H1 (cell line): Measurements from ENCODE around the gene TRPC4. TPM values are rescaled to one million over a fixed set of nuclear protein-coding genes. Genes with fewer than 3 reads are reported as not detected.

Experiments used
- CTCF ChIA-PET: fragments of 300-600 bp; sonication (Branson Sonifier 250); formaldehyde crosslinking; loops from one replicate; lab custom pipeline; 2021; ENCODE audit not compliant: partially characterized antibody; lab: Charles Lee
- POLR2A ChIA-PET: fragments of 300-600 bp; sonication (Branson Sonifier 250); formaldehyde crosslinking; loops from one replicate; lab custom pipeline; 2021; ENCODE audit warnings: inconsistent platforms; ENCODE audit not compliant: partially characterized antibody; lab: Charles Lee
- DNase-seq, 2 experiments: peaks; one replicate each; pipeline versions ENCODE4 v3.0.0 to v3.0.0-alpha.2; 2010 to 2022; ENCODE audit warnings: low spot score in 2 of 2, low read depth in 1 of 2, mixed read lengths in 1 of 2
- FAIRE-seq: peaks from 2 replicates; lab custom pipeline; 2011; peaks lifted over from hg19 to GRCh38; lab: Jason Lieb, UNC
- H2AFZ ChIP-seq: 2 replicates; pipeline ENCODE4 v1.8.1; 2012; ENCODE audit warnings: low read length, inconsistent platforms
- H2AK5ac ChIP-seq: 2 replicates; pipeline ENCODE4 v1.6.1; 2013; ENCODE audit warnings: low read depth, low read length
- H2BK120ac ChIP-seq: replicated peaks from 2 replicates; pipeline ENCODE3; 2013; ENCODE audit warnings: low read depth, low read length, inconsistent platforms
- H2BK12ac ChIP-seq: 2 replicates; pipeline ENCODE4 v1.6.1; 2013; ENCODE audit warnings: low read depth, low read length
- H2BK15ac ChIP-seq: 2 replicates; pipeline ENCODE4 v1.6.1; 2013; ENCODE audit warnings: low read length
- H2BK20ac ChIP-seq: 2 replicates; pipeline ENCODE4 v1.6.1; 2013; ENCODE audit warnings: low read length
- H2BK5ac ChIP-seq: 2 replicates; pipeline ENCODE4 v1.6.1; 2013; ENCODE audit warnings: low read depth, low read length
- H3K14ac ChIP-seq: 2 replicates; pipeline ENCODE4 v1.6.1; 2013; ENCODE audit warnings: inconsistent platforms; ENCODE audit not compliant: insufficient read length
- H3K18ac ChIP-seq: 2 replicates; pipeline ENCODE4 v1.6.1; 2013; ENCODE audit warnings: low read length; ENCODE audit errors: extremely low read depth
- H3K23ac ChIP-seq: 2 replicates; pipeline ENCODE4 v1.6.1; 2013; ENCODE audit warnings: inconsistent platforms; ENCODE audit not compliant: insufficient read length
- H3K23me2 ChIP-seq: 2 replicates; pipeline ENCODE4 v1.6.1; 2013; ENCODE audit warnings: low read depth, low read length
- H3K27ac ChIP-seq: 2 replicates; pipeline ENCODE4 v1.6.1; 2011; ENCODE audit warnings: low read depth, low read length, inconsistent platforms
- H3K27me3 ChIP-seq, 4 experiments: replicated peaks in 1 of 4; 1 replicate in 1 of 4; 2 replicates in 3 of 4; pipeline versions ENCODE4 v1.6.1 to v1.8.1; 2011 to 2013; ENCODE audit warnings: low read length in 3 of 4, mild to moderate bottlenecking in 3 of 4, inconsistent platforms in 2 of 4, mixed read lengths in 2 of 4, moderate library complexity in 1 of 4; ENCODE audit not compliant: control insufficient read depth in 3 of 4, insufficient read depth in 3 of 4; ENCODE audit errors: extremely low read depth in 1 of 4
- H3K36me3 ChIP-seq, 4 experiments: 2 replicates each; pipeline versions ENCODE4 v1.6.1 to v1.8.1; 2011 to 2013; ENCODE audit warnings: mild to moderate bottlenecking in 4 of 4, low read length in 3 of 4, moderate library complexity in 2 of 4, control low read depth in 1 of 4, inconsistent platforms in 1 of 4; ENCODE audit not compliant: insufficient read depth in 4 of 4, control insufficient read depth in 2 of 4
- H3K4ac ChIP-seq: replicated peaks from 2 replicates; pipeline ENCODE3; 2013; ENCODE audit warnings: low read length, low read depth, mixed read lengths, inconsistent platforms; ENCODE audit not compliant: insufficient read length
- H3K4me1 ChIP-seq, 4 experiments: replicated peaks in 1 of 4; 1 replicate in 1 of 4; 2 replicates in 3 of 4; pipeline versions ENCODE4 v1.6.1 to v1.8.1; 2011 to 2013; ENCODE audit warnings: low read length in 3 of 4, inconsistent platforms in 2 of 4, mixed read lengths in 1 of 4; ENCODE audit not compliant: insufficient read depth in 4 of 4, control insufficient read depth in 3 of 4
- H3K4me2 ChIP-seq, 2 experiments: 2 replicates each; pipeline versions ENCODE4 v1.6.1 to v1.8.1; 2011 to 2013; ENCODE audit warnings: low read depth in 2 of 2, low read length in 2 of 2, control low read depth in 1 of 2, inconsistent platforms in 1 of 2, mild to moderate bottlenecking in 1 of 2; ENCODE audit not compliant: insufficient read depth in 1 of 2
- H3K4me3 ChIP-seq, 4 experiments: fragments of 200-600, 300-600 bp in 1 of 4; sonication (generic), shearing (Covaris generic), sonication (Bioruptor Twin) in 1 of 4; 2 replicates each; pipeline versions ENCODE4 v1.5.1 to v1.8.1; 2011 to 2016; ENCODE audit warnings: low read length in 4 of 4, low read depth in 3 of 4, control low read depth in 2 of 4, inconsistent platforms in 2 of 4, mild to moderate bottlenecking in 2 of 4, mixed read lengths in 1 of 4, moderate library complexity in 1 of 4; ENCODE audit not compliant: insufficient read depth in 2 of 4; ENCODE audit errors: extremely low read depth in 1 of 4
- H3K56ac ChIP-seq: replicated peaks from 2 replicates; pipeline ENCODE3; 2013; ENCODE audit warnings: low read depth, mild to moderate bottlenecking, mixed read lengths, low read length, inconsistent platforms; ENCODE audit not compliant: insufficient read length
- H3K79me1 ChIP-seq: 2 replicates; pipeline ENCODE4 v1.6.1; 2013; ENCODE audit warnings: low read depth, low read length, control low read depth
- H3K79me2 ChIP-seq, 2 experiments: 2 replicates each; pipeline versions ENCODE4 v1.6.1 to v1.8.1; 2012 to 2013; ENCODE audit warnings: low read length in 2 of 2, mild to moderate bottlenecking in 2 of 2, inconsistent platforms in 1 of 2; ENCODE audit not compliant: insufficient read depth in 2 of 2, control insufficient read depth in 1 of 2
- H3K9ac ChIP-seq, 4 experiments: replicated peaks in 1 of 4; 1 replicate in 1 of 4; 2 replicates in 3 of 4; pipeline versions ENCODE4 v1.6.1 to v1.8.1; 2011 to 2013; ENCODE audit warnings: low read depth in 3 of 4, low read length in 3 of 4, control low read depth in 2 of 4, mild to moderate bottlenecking in 2 of 4, moderate library complexity in 2 of 4, inconsistent platforms in 1 of 4; ENCODE audit errors: extremely low read depth in 1 of 4
- H3K9me3 ChIP-seq, 2 experiments: 2 replicates each; pipeline versions ENCODE4 v1.6.1 to v1.8.1; 2012 to 2013; ENCODE audit warnings: mild to moderate bottlenecking in 2 of 2, moderate library complexity in 2 of 2, control low read depth in 1 of 2, inconsistent platforms in 1 of 2, low read depth in 1 of 2, low read length in 1 of 2, mixed read lengths in 1 of 2; ENCODE audit not compliant: insufficient read depth in 2 of 2
- H4K20me1 ChIP-seq, 2 experiments: replicated peaks in 1 of 2; 2 replicates each; pipeline versions ENCODE3 to v1.8.1; 2011 to 2013; ENCODE audit warnings: inconsistent platforms in 2 of 2, low read length in 2 of 2, mild to moderate bottlenecking in 1 of 2; ENCODE audit not compliant: insufficient read depth in 2 of 2, control insufficient read depth in 1 of 2
- H4K5ac ChIP-seq: 2 replicates; pipeline ENCODE4 v1.6.1; 2013; ENCODE audit warnings: low read length, low read depth, mixed read lengths, inconsistent platforms; ENCODE audit not compliant: insufficient read length
- H4K8ac ChIP-seq: 2 replicates; pipeline ENCODE4 v1.8.0; 2013; ENCODE audit warnings: mild to moderate bottlenecking, moderate library complexity, low read length, inconsistent platforms; ENCODE audit not compliant: insufficient read depth; ENCODE audit errors: extremely low read depth
- H4K91ac ChIP-seq: replicated peaks from 2 replicates; pipeline ENCODE3; 2013; ENCODE audit warnings: low read length, mixed read lengths, inconsistent platforms; ENCODE audit not compliant: insufficient read length
- CEBPB ChIP-seq: IDR thresholded peaks from 2 replicates; pipeline ENCODE4 v1.6.1; 2012; ENCODE audit warnings: low read depth, low read length
- EP300 ChIP-seq, 2 experiments: IDR thresholded peaks; 1 replicate in 1 of 2; 2 replicates in 1 of 2; pipeline ENCODE4 v1.6.1; 2011 to 2012; ENCODE audit warnings: low read depth in 2 of 2, low read length in 2 of 2, mild to moderate bottlenecking in 2 of 2, borderline replicate concordance in 1 of 2, inconsistent platforms in 1 of 2, moderate library complexity in 1 of 2
- JUN ChIP-seq: IDR thresholded peaks from 2 replicates; pipeline ENCODE4 v1.6.1; 2011; ENCODE audit warnings: low read depth, mild to moderate bottlenecking, improper control_type of control experiment, low read length
- RBBP5 ChIP-seq: IDR thresholded peaks from 2 replicates; pipeline ENCODE4 v1.7.1; 2012; ENCODE audit warnings: low read depth, mild to moderate bottlenecking, inconsistent platforms, low read length, moderate library complexity, borderline replicate concordance
- SIRT6 ChIP-seq: IDR thresholded peaks from one replicate; pipeline ENCODE4 v1.7.1; 2012; ENCODE audit warnings: low read length, inconsistent platforms
- TAF1 ChIP-seq: IDR thresholded peaks from 2 replicates; pipeline ENCODE4 v1.6.1; 2011; ENCODE audit warnings: mild to moderate bottlenecking, low read depth, low read length
- YY1 ChIP-seq: IDR thresholded peaks from 2 replicates; pipeline ENCODE4 v1.6.1; 2011; ENCODE audit warnings: low read depth, mild to moderate bottlenecking, low read length
- WGBS, 2 experiments: shearing (Covaris generic) in 1 of 2; methylation state at CpG; one replicate each; pipeline versions ENCODE4 v1.1.6 to v1.1.7; 2013 to 2015; ENCODE audit warnings: low lambda C conversion rate in 2 of 2, mixed read lengths in 2 of 2, inconsistent platforms in 1 of 2, low coverage in 1 of 2, missing lambda C conversion rate in 1 of 2; ENCODE audit not compliant: insufficient replicate concordance in 2 of 2, insufficient coverage in 1 of 2, insufficient read length in 1 of 2; ENCODE audit errors: extremely low coverage in 1 of 2, missing lambda C conversion rate in 1 of 2; 5-methylcytosine and 5-hydroxymethylcytosine counted together
- polyA plus RNA-seq, 7 experiments: library from polyadenylated mRNA; depleted of rRNA in 3 of 7; stranded (reverse) in 5 of 7; unstranded in 2 of 7; fragments of >200 nt in 5 of 7; fragments of 200-250 nt in 2 of 7; gene quantifications; 1 replicate in 5 of 7; 2 replicates in 1 of 7; 4 replicates in 1 of 7; pipeline versions ENCODE4 v1.2.1 to v1.2.3, GENCODE V29; 2011 to 2013; ENCODE audit warnings: missing spikeins in 2 of 7, mixed read lengths in 2 of 7
- total RNA-seq: library from RNA; stranded (reverse); fragmentation: NEBNext Ultra II Directional; extraction: Animal tissue kit (Norgen Biotek cat#: 25700); gene quantifications from 2 replicates; pipeline ENCODE4 v1.2.1, GENCODE V29; 2021

Gene TRPC4
- total and polyA plus RNA-seq, 2 of the 8 experiments (the other 6 are each of a cell fraction or from before 2014, with no cell fraction given) = 12.3 to 14.7 TPM

DNA sequence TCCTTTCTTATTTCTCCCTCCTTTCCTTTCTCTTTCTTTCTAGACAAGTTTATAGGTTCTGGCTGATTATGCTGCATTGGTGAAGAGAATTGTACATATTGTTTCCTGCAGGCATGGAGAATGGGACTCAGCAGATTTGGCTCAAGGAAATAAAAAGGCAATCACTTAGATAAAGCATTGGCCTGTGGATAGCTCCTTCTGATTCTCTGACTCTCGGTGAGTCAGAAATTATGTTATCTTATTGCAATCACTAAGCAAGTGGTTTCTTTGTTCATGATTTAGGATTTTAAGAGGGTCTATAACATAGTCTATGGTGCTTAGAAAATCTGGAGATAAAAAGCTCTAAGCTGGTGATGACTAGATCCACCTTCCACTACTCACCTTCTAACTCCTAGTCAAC lies 217.0 kb downstream of the TRPC4 start:
- H2BK120ac ChIP-seq = no peak overlapping the region
- no peak overlapping the region for H2BK12ac ChIP-seq
- 88% methylated on average over 1 of the region's 1 CpG; no CpG with 5 or more reads in 1 of the 2 experiments for WGBS, 2 experiments
- no peak overlapping the region for H3K56ac ChIP-seq
- no peak overlapping the region for H3K4me2 ChIP-seq
- H3K27ac ChIP-seq = no peak overlapping the region
- H3K14ac ChIP-seq = no peak overlapping the region
- no peak overlapping the region for H3K4ac ChIP-seq
- H3K9me3 ChIP-seq = no peaks in the 10 kb centered on the region
- no peaks in the 10 kb centered on the region for H4K20me1 ChIP-seq
- H3K79me2 ChIP-seq = no peaks in the 10 kb centered on the region
- peaks cover 0 to 15% (median 5%) of the 10 kb centered on the region in 4 experiments; a peak in 4 of 8 replicates for H3K36me3 ChIP-seq
- DNase-seq (no peak), FAIRE-seq (no peak)
- no peak overlapping the region for H3K18ac ChIP-seq
- POLR2A ChIA-PET = no interaction called here
- H3K23me2 ChIP-seq = no peaks in the 10 kb centered on the region
- H3K27me3 ChIP-seq = no peaks in the 10 kb centered on the region
- no peak overlapping the region for H4K8ac ChIP-seq
- no peak overlapping the region for H2BK20ac ChIP-seq
- H3K9ac ChIP-seq = no peak overlapping the region
- H2AK5ac ChIP-seq = no peak overlapping the region
- H3K4me3 ChIP-seq = no peak overlapping the region
- no peaks in the 10 kb centered on the region for H3K79me1 ChIP-seq
- H3K4me1 ChIP-seq = no peaks in the 10 kb centered on the region
- H4K5ac ChIP-seq = no peak overlapping the region
- no peak overlapping the region for H2BK15ac ChIP-seq
- H2AFZ ChIP-seq = no peak overlapping the region
- CTCF ChIA-PET = no interaction called here
- H3K23ac ChIP-seq = no peak overlapping the region
- H2BK5ac ChIP-seq = no peak overlapping the region
- no peak overlapping the region for H4K91ac ChIP-seq
- no peak for TF ChIP-seq TAF1
- TF ChIP-seq CEBPB = no peak
- TF ChIP-seq RBBP5 = no peak
- TF ChIP-seq EP300 (IDR thresholded peaks at IDR 0.05; ENCODE audit: borderline replicate concordance in 1 of 2, low read depth in 2 of 2, low read length in 2 of 2) = no peak
- no peak for TF ChIP-seq SIRT6
- no peak for TF ChIP-seq JUN
- no peak for TF ChIP-seq YY1
